Heart left ventricle (tissue), 13 donors: ENCODE data around the gene YDJC.
"Not testable (repeated sequence)": the region's sequence is repeated elsewhere in the genome, so short reads cannot be mapped to it uniquely, and the experiment has no call there.

Experiments used
- POLR2A ChIP-seq, 2 donors: fragments of 450-650 bp; IDR thresholded peaks; one replicate each; pipeline ENCODE4 v1.6.1; 2017; ENCODE audit warnings: antibody characterized with exemption in 2 of 2, mild to moderate bottlenecking in 2 of 2, moderate library complexity in 2 of 2
- TF ChIP-seq, protein P1 (sequence below), 12 donors: fragments of 200-600 bp; sonication (generic) in 4 of 12; IDR thresholded peaks; one replicate each; pipeline versions ENCODE4 v1.5.0 to v1.8.0; 2018 to 2022; ENCODE audit warnings: antibody characterized with exemption in 12 of 12, mild to moderate bottlenecking in 5 of 12
- donor health status: ischemic (EF 13 %, LVEDD 7.1; RV severe dilation, severe dysfunction).
- donor health status: DM: no; HTN: yes; CAD: no.
- donor health status: DM: no; HTN: no; CAD: no.
- donor health status: ischemic (EF 25% LVEDD 6.9; RV normal size, moderate dysfunction).
- donor health status: ischemic (EF 25% LVEDD 5.7; RV mildly dilated, moderate dysfunction).
- donor health status: ischemic (EF 35%, LVEDD 5.7; RV mildly dilated, moderate dysfunction).
- donor health status: nonischemic (EF 11% LVEDD 7.7; RV severe dilation, severe dysfunction).
- donor health status: DM: yes; HTN: yes; CAD: no.
- donor health status: PGD.
- donor health status: ischemic (EF 29% LVEDD 5.4; RV normal size, mild dysfunction).
- donor health status: nonischemic (EF 23%, LVEDD 6.1; RV moderate dilation, normal function).

DNA sequence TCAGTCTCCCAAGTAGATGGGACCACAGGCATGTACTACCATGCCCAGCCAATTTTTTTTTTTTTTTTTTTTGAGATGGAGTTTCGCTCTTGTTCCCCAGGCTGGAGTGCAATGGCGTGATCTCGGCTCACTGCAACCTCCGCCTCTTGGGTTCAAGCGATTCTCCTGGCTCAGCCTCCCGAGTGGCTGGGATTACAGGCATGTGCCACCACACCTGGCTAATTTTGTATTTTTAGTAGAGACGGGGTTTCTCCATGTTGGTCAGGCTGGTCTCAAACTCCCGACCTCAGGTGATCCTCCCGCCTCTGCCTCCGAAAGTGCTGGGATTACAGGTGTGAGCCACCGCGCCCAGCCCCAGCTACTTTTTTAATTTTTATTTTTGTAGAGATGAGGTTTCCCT lies 49.0 kb upstream of the YDJC start:
- TF ChIP-seq, protein P1, sequence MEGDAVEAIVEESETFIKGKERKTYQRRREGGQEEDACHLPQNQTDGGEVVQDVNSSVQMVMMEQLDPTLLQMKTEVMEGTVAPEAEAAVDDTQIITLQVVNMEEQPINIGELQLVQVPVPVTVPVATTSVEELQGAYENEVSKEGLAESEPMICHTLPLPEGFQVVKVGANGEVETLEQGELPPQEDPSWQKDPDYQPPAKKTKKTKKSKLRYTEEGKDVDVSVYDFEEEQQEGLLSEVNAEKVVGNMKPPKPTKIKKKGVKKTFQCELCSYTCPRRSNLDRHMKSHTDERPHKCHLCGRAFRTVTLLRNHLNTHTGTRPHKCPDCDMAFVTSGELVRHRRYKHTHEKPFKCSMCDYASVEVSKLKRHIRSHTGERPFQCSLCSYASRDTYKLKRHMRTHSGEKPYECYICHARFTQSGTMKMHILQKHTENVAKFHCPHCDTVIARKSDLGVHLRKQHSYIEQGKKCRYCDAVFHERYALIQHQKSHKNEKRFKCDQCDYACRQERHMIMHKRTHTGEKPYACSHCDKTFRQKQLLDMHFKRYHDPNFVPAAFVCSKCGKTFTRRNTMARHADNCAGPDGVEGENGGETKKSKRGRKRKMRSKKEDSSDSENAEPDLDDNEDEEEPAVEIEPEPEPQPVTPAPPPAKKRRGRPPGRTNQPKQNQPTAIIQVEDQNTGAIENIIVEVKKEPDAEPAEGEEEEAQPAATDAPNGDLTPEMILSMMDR (IDR thresholded peaks at IDR 0.05), result not testable (repeated sequence)
- TF ChIP-seq POLR2A (IDR thresholded peaks at IDR 0.05), result not testable (repeated sequence)
